Neural progenitor cell (in vitro differentiated cells): Measurements from ENCODE around the gene METTL16. TPM values are rescaled to one million over a fixed set of nuclear protein-coding genes. Genes with fewer than 3 reads are reported as not detected.

ENCODE experiments used
- DNase-seq: peaks from one replicate; pipeline ENCODE4 v3.0.0-alpha.2; 2016; ENCODE audit warnings: low spot score
- H2AFZ ChIP-seq: fragments of 200-600 bp; sonication (generic); replicated peaks from 2 replicates; pipeline ENCODE4 v1.6.1; 2016; ENCODE audit warnings: antibody characterized with exemption
- H3F3A ChIP-seq: fragments of 200-600 bp; sonication (generic); 2 replicates; pipeline ENCODE4 v1.6.1; 2016; ENCODE audit warnings: antibody characterized with exemption, low read depth
- H3K27ac ChIP-seq: fragments of 200-600 bp; sonication (generic); 2 replicates; pipeline ENCODE4 v1.5.1; 2016; ENCODE audit warnings: mild to moderate bottlenecking
- H3K27me3 ChIP-seq: fragments of 200-600 bp; sonication (generic); 2 replicates; pipeline ENCODE4 v1.6.1; 2016; ENCODE audit warnings: mild to moderate bottlenecking, moderate library complexity
- H3K36me3 ChIP-seq: fragments of 200-600 bp; sonication (generic); 2 replicates; pipeline ENCODE4 v1.5.1; 2016
- H3K4me1 ChIP-seq: fragments of 200-600 bp; sonication (generic); 2 replicates; pipeline ENCODE4 v1.6.1; 2016; ENCODE audit warnings: mixed run types
- H3K4me2 ChIP-seq: fragments of 200-600 bp; sonication (generic); 2 replicates; pipeline ENCODE4 v1.6.1; 2016
- H3K4me3 ChIP-seq: fragments of 200-600 bp; sonication (generic); 2 replicates; pipeline ENCODE4 v1.5.1; 2016
- H3K79me2 ChIP-seq: fragments of 200-600 bp; sonication (generic); 2 replicates; pipeline ENCODE4 v1.6.1; 2016; ENCODE audit warnings: low read depth
- H3K9ac ChIP-seq: fragments of 200-600 bp; sonication (generic); 2 replicates; pipeline ENCODE4 v1.6.1; 2016
- H3K9me3 ChIP-seq: fragments of 200-600 bp; sonication (generic); 2 replicates; pipeline ENCODE4 v1.5.1; 2016; ENCODE audit warnings: low read depth
- H4K20me1 ChIP-seq: fragments of 200-600 bp; sonication (generic); 2 replicates; pipeline ENCODE4 v1.6.1; 2016; ENCODE audit warnings: low read depth
- H3K27ac Mint-ChIP-seq: 3 replicates; pipeline ENCODE4 v1.8.0; 2021; ENCODE audit warnings: mixed read lengths
- H3K27me3 Mint-ChIP-seq: 2 replicates; pipeline ENCODE4 v1.8.0; 2022; ENCODE audit warnings: low read depth, mild to moderate bottlenecking, inconsistent platforms, moderate library complexity, mixed read lengths; ENCODE audit not compliant: insufficient read depth
- H3K36me3 Mint-ChIP-seq: 3 replicates; pipeline ENCODE4 v1.8.0; 2021; ENCODE audit warnings: mixed read lengths
- H3K4me1 Mint-ChIP-seq: 3 replicates; pipeline ENCODE4 v1.8.0; 2021; ENCODE audit warnings: mixed read lengths
- H3K4me3 Mint-ChIP-seq: 3 replicates; pipeline ENCODE4 v1.8.0; 2021; ENCODE audit warnings: mild to moderate bottlenecking, moderate library complexity, mixed read lengths
- H3K9me3 Mint-ChIP-seq: 3 replicates; pipeline ENCODE4 v1.8.0; 2020; ENCODE audit warnings: mixed read lengths
- CTCF ChIP-seq: fragments of 200-600 bp; sonication (generic); IDR thresholded peaks from 2 replicates; pipeline ENCODE4 v1.5.1; 2017; ENCODE audit warnings: antibody characterized with exemption, mild to moderate bottlenecking
- EZH2 ChIP-seq: fragments of 200-600 bp; sonication (generic); IDR thresholded peaks from 2 replicates; pipeline ENCODE4 v1.6.1; 2017; ENCODE audit warnings: antibody characterized with exemption, mild to moderate bottlenecking, moderate library complexity
- EZH2phosphoT487 ChIP-seq: fragments of 200-600 bp; sonication (generic); IDR thresholded peaks from 2 replicates; pipeline ENCODE4 v1.6.1; 2017; ENCODE audit warnings: antibody characterized with exemption
- total RNA-seq: library from RNA; depleted of rRNA; stranded (reverse); fragments of >200 nt; gene quantifications from 2 replicates; pipeline ENCODE4 v1.2.3, GENCODE V29; 2015; ENCODE audit warnings: low replicate concordance

The METTL16 gene
- total RNA-seq, 1 donor from 2014 or later: 40.0 TPM

- Mint-ChIP-seq H3K4me3 (peak overlapping the region; percentile 7), H3K4me1 (peaks cover 68% of the 10 kb centered on the region), H3K27me3 (peaks cover 10% of the 10 kb centered on the region), H3K27ac (peak overlapping the region; percentile 58), H3K36me3 (peaks cover 10% of the 10 kb centered on the region), H3K9me3 (no peaks in the 10 kb centered on the region)
- Histone ChIP-seq H3K4me2 (no peak overlapping the region), H3K9ac (no peak overlapping the region), H3K27me3 (no peaks in the 10 kb centered on the region), H3K36me3 (no peaks in the 10 kb centered on the region), H3K9me3 (no peaks in the 10 kb centered on the region), H3F3A (peaks cover 32% of the 10 kb centered on the region), H2AFZ (no peak overlapping the region), H4K20me1 (peaks cover 32% of the 10 kb centered on the region), H3K27ac (no peak overlapping the region), H3K79me2 (peaks cover 17% of the 10 kb centered on the region), H3K4me1 (peaks cover 19% of the 10 kb centered on the region), H3K4me3 (no peak overlapping the region)
- TF ChIP-seq CTCF (no peak), EZH2 (no peak), EZH2phosphoT487 (no peak)
- DNase-seq: peak; percentile 42
Observed at GRCh38 chr17:2388683-2389055, 123.0 kb downstream of the METTL16 start.

GRCh38 chr17:2388020-2388682, 123.5 kb downstream of the METTL16 start:
- H3K9me3 Mint-ChIP-seq: no peaks in the 10 kb centered on the region
- peaks cover 32% of the 10 kb centered on the region for H4K20me1 ChIP-seq
- no peak for DNase-seq
- H3K4me1 Mint-ChIP-seq: peaks cover 72% of the 10 kb centered on the region
- H3K4me2 ChIP-seq: no peak overlapping the region
- peak overlapping the region; percentile 58 for H3K27ac Mint-ChIP-seq
- no peak overlapping the region for H3K27ac ChIP-seq
- no peak overlapping the region for H2AFZ ChIP-seq
- no peaks in the 10 kb centered on the region for H3K27me3 ChIP-seq
- peak overlapping the region; percentile 7 for H3K4me3 Mint-ChIP-seq
- no peaks in the 10 kb centered on the region for H3K36me3 ChIP-seq
- peaks cover 10% of the 10 kb centered on the region for H3K36me3 Mint-ChIP-seq
- H3F3A ChIP-seq: peaks cover 31% of the 10 kb centered on the region
- H3K79me2 ChIP-seq: peaks cover 17% of the 10 kb centered on the region
- peaks cover 10% of the 10 kb centered on the region for H3K27me3 Mint-ChIP-seq
- H3K4me3 ChIP-seq: no peak overlapping the region
- peaks cover 19% of the 10 kb centered on the region for H3K4me1 ChIP-seq
- no peak overlapping the region for H3K9ac ChIP-seq
- no peaks in the 10 kb centered on the region for H3K9me3 ChIP-seq
- TF ChIP-seq EZH2phosphoT487: no peak
- TF ChIP-seq EZH2: no peak
- no peak for TF ChIP-seq CTCF

- Histone ChIP-seq H3K4me1 (peaks cover 19% of the 10 kb centered on the region), H3F3A (peaks cover 27% of the 10 kb centered on the region), H3K4me3 (no peak overlapping the region), H3K9ac (no peak overlapping the region), H4K20me1 (peaks cover 32% of the 10 kb centered on the region), H3K9me3 (no peaks in the 10 kb centered on the region), H3K79me2 (peaks cover 17% of the 10 kb centered on the region), H3K27ac (no peak overlapping the region), H2AFZ (no peak overlapping the region), H3K27me3 (no peaks in the 10 kb centered on the region), H3K36me3 (no peaks in the 10 kb centered on the region), H3K4me2 (no peak overlapping the region)
- Mint-ChIP-seq H3K9me3 (no peaks in the 10 kb centered on the region), H3K27me3 (peaks cover 9% of the 10 kb centered on the region), H3K27ac (no peak overlapping the region), H3K36me3 (peaks cover 10% of the 10 kb centered on the region), H3K4me3 (no peak overlapping the region), H3K4me1 (peaks cover 77% of the 10 kb centered on the region)
- no peak for DNase-seq
- TF ChIP-seq EZH2 (no peak), EZH2phosphoT487 (no peak), CTCF (no peak)
Observed at GRCh38 chr17:2387086-2388019, 124.3 kb downstream of the METTL16 start.
